Measurements from ENCODE around the gene CDKL2.
A peak's percentile ranks its signal among the peaks of the same experiment; 100 is the strongest.
"Not testable (repeated sequence)": the region's sequence is repeated elsewhere in the genome, so short reads cannot be mapped to it uniquely, and the experiment has no call there.

The CDKL2 gene

GRCh38 chr4:75672461-75673026, 42.2 kb upstream of the CDKL2 start:
- DNase-seq (ENCODE audit: low read depth, low spot score), result peak; percentile 45
- TF ChIP-seq CTCF (IDR thresholded peaks at IDR 0.05; ENCODE audit: low read depth, low read length), result no peak
- in situ Hi-C loops (cut with HindIII; ENCODE audit: low sequenced_read_pairs), result no loop called here
- peak overlapping the region; percentile 99 for H3K4me3 ChIP-seq (ENCODE audit: low read depth, low read length)

GRCh38 chr4:75671802-75672421, 41.6 kb upstream of the CDKL2 start:
- H3K4me3 ChIP-seq (ENCODE audit: low read depth, low read length), result peak overlapping the region; percentile 99
- in situ Hi-C loops (cut with HindIII; ENCODE audit: low sequenced_read_pairs), result no loop called here
- DNase-seq (ENCODE audit: low read depth, low spot score), result peak; percentile 11
- no peak for TF ChIP-seq CTCF (IDR thresholded peaks at IDR 0.05; ENCODE audit: low read depth, low read length)

GRCh38 chr4:75668596-75668995, 38.3 kb upstream of the CDKL2 start:
- TF ChIP-seq CTCF (IDR thresholded peaks at IDR 0.05; ENCODE audit: low read depth, low read length), result no peak
- H3K4me3 ChIP-seq (ENCODE audit: low read depth, low read length), result no peak overlapping the region
- no peak for DNase-seq (ENCODE audit: low read depth, low spot score)
- in situ Hi-C loops (cut with HindIII; ENCODE audit: low sequenced_read_pairs), result no loop called here

GRCh38 chr4:75667636-75668035, 37.3 kb upstream of the CDKL2 start:
- H3K4me3 ChIP-seq (ENCODE audit: low read depth, low read length); DNase-seq (ENCODE audit: low read depth, low spot score); in situ Hi-C loops (cut with HindIII; ENCODE audit: low sequenced_read_pairs): not testable (repeated sequence)

GRCh38 chr4:75666299-75666698, 36.0 kb upstream of the CDKL2 start:
- no peak for DNase-seq (ENCODE audit: low read depth, low spot score)
- TF ChIP-seq CTCF (IDR thresholded peaks at IDR 0.05; ENCODE audit: low read depth, low read length), result no peak
- no peak overlapping the region for H3K4me3 ChIP-seq (ENCODE audit: low read depth, low read length)
- in situ Hi-C loops (cut with HindIII; ENCODE audit: low sequenced_read_pairs), result no loop called here

GRCh38 chr4:75664604-75665003, 34.3 kb upstream of the CDKL2 start:
- in situ Hi-C loops (cut with HindIII; ENCODE audit: low sequenced_read_pairs); DNase-seq (ENCODE audit: low read depth, low spot score); H3K4me3 ChIP-seq (ENCODE audit: low read depth, low read length): not testable (repeated sequence)

- in situ Hi-C loops (cut with HindIII; ENCODE audit: low sequenced_read_pairs), result no loop called here
- no peak for TF ChIP-seq CTCF (IDR thresholded peaks at IDR 0.05; ENCODE audit: low read depth, low read length)
- H3K4me3 ChIP-seq (ENCODE audit: low read depth, low read length), result no peak overlapping the region
- DNase-seq (ENCODE audit: low read depth, low spot score), result no peak
Observed at GRCh38 chr4:75662626-75663025, 32.3 kb upstream of the CDKL2 start.

Measured in astrocyte of the spinal cord (primary cell).